ENCODE measurements around the gene SAP30BP.

Gene SAP30BP
- total RNA-seq: 30.3 to 81.8 (median 53.0) reads per million in 18 experiments

GRCh38 chr17:75666959-75667790 lies at the start of gene SAP30BP, which contains the start of gene RECQL5:
Gene SAP30BP (plus strand): TSS chr17:75667338. CDS start chr17:75667373, 35 bp downstream.
Gene RECQL5 (minus strand): TSS chr17:75667154. CDS start chr17:75666557, 597 bp downstream.
- peak; percentile 99 for DNase-seq

GRCh38 chr17:75617675-75618074 lies 49.5 kb upstream of the SAP30BP start:
- no peak for DNase-seq

GRCh38 chr17:75619506-75620431 lies 47.4 kb upstream of the SAP30BP start:
- DNase-seq: no peak

GRCh38 chr17:75621489-75621888 lies 45.6 kb upstream of the SAP30BP start:
- no peak for DNase-seq

GRCh38 chr17:75622076-75622475 lies 45.1 kb upstream of the SAP30BP start:
- no peak for DNase-seq

- no peak for DNase-seq
These were observed 44.3 kb upstream of the SAP30BP start for GRCh38 chr17:75622771-75623273.

GRCh38 chr17:75623386-75623785 lies 43.8 kb upstream of the SAP30BP start:
- DNase-seq: no peak

GRCh38 chr17:75624021-75624420 lies 43.1 kb upstream of the SAP30BP start:
- DNase-seq: no peak

GRCh38 chr17:75624714-75625345 lies 42.3 kb upstream of the SAP30BP start:
- DNase-seq: no peak

- DNase-seq: peak in 1 of 2 donors; percentile 8
These were observed 41.2 kb upstream of the SAP30BP start for GRCh38 chr17:75625813-75626486.

- DNase-seq: no peak
These were observed 40.6 kb upstream of the SAP30BP start for GRCh38 chr17:75626496-75627038.

GRCh38 chr17:75627094-75627493 lies 40.0 kb upstream of the SAP30BP start:
- no peak for DNase-seq

- DNase-seq: no peak
These were observed 38.7 kb upstream of the SAP30BP start for GRCh38 chr17:75628425-75628824.

- DNase-seq: no peak
These were observed 38.0 kb upstream of the SAP30BP start for GRCh38 chr17:75629157-75629556.

- no peak for DNase-seq
These were observed 36.8 kb upstream of the SAP30BP start for GRCh38 chr17:75630071-75630917.

GRCh38 chr17:75631353-75631752 lies 35.8 kb upstream of the SAP30BP start:
- no peak for DNase-seq

GRCh38 chr17:75632428-75632827 lies 34.7 kb upstream of the SAP30BP start:
- DNase-seq: no peak

- peak; percentile 69 to 73 for DNase-seq
These were observed 34.2 kb upstream of the SAP30BP start, which contains the start of gene SMIM5 for GRCh38 chr17:75632863-75633485. Gene SMIM5 (plus strand): TSS chr17:75633434. CDS start chr17:75640202, 6,768 bp downstream.

- peak; percentile 38 to 72 for DNase-seq
These were observed 33.4 kb upstream of the SAP30BP start for GRCh38 chr17:75633486-75634375.

Measured in inflammatory macrophage (primary cell).